Cardiac muscle cell (in vitro differentiated cells and primary cell): ENCODE measurements around the gene CTNND2. TPM values are rescaled to one million over a fixed set of nuclear protein-coding genes. Genes with fewer than 3 reads are reported as not detected.

Experiments used
- DNase-seq, 2 donors: peaks; one replicate each; pipeline versions ENCODE4 v3.0.0 to v3.0.0-alpha.2; 2010 to 2017; ENCODE audit warnings: low read depth in 1 of 2, low spot score in 1 of 2
- H3K27ac ChIP-seq: fragments of 200-600 bp; sonication (generic); 2 replicates; pipeline ENCODE4 v1.5.1; 2016
- H3K27me3 ChIP-seq: fragments of 200-600 bp; sonication (generic); 2 replicates; pipeline ENCODE4 v1.6.0; 2016; ENCODE audit warnings: control low read depth
- H3K36me3 ChIP-seq: fragments of 200-600 bp; sonication (generic); 2 replicates; pipeline ENCODE4 v1.5.1; 2016; ENCODE audit warnings: control low read depth
- H3K4me1 ChIP-seq: fragments of 200-600 bp; sonication (generic); 2 replicates; pipeline ENCODE4 v1.8.1; 2017; ENCODE audit warnings: low read depth, mild to moderate bottlenecking, mixed run types
- H3K4me3 ChIP-seq: fragments of 200-600 bp; sonication (generic); 2 replicates; pipeline ENCODE4 v1.5.1; 2016; ENCODE audit warnings: mild to moderate bottlenecking
- H3K9me3 ChIP-seq: fragments of 200-600 bp; sonication (generic); 2 replicates; pipeline ENCODE4 v1.5.1; 2017; ENCODE audit warnings: low read depth, mild to moderate bottlenecking, control low read depth
- CTCF ChIP-seq: IDR thresholded peaks from 2 replicates; pipeline ENCODE4 v1.5.1; 2012; ENCODE audit warnings: low read depth, mild to moderate bottlenecking, low read length
- polyA plus RNA-seq: library from polyadenylated mRNA; unstranded; fragments of >200 nt; fragmentation: Nextera tagmentation; extraction: Ambion mirVana; gene quantifications from 2 replicates; pipeline ENCODE4 v1.2.1, GENCODE V29; 2016
- total RNA-seq: library from RNA; depleted of rRNA; stranded (reverse); fragments of >200 nt; gene quantifications from 2 replicates; pipeline ENCODE4 v1.2.3, GENCODE V29; 2016

CTNND2 gene
- total and polyA plus RNA-seq, 2 experiments from 2014 or later: 11.0 to 12.7 TPM

- no peak overlapping the region for H3K4me3 ChIP-seq
- H3K9me3 ChIP-seq: no peaks in the 10 kb centered on the region
- H3K4me1 ChIP-seq: no peaks in the 10 kb centered on the region
- DNase-seq: no peak
- no peaks in the 10 kb centered on the region for H3K36me3 ChIP-seq
- no peaks in the 10 kb centered on the region for H3K27me3 ChIP-seq
- H3K27ac ChIP-seq: no peak overlapping the region
- no peak for TF ChIP-seq CTCF
These were observed 592.5 kb downstream of the CTNND2 start for GRCh38 chr5:11311731-11312130.

- Histone ChIP-seq H3K4me3 (no peak overlapping the region), H3K27me3 (no peaks in the 10 kb centered on the region), H3K27ac (no peak overlapping the region), H3K4me1 (no peaks in the 10 kb centered on the region), H3K9me3 (no peaks in the 10 kb centered on the region), H3K36me3 (no peaks in the 10 kb centered on the region)
- TF ChIP-seq CTCF: no peak
- no peak for DNase-seq
These were observed 593.0 kb downstream of the CTNND2 start for GRCh38 chr5:11311272-11311671.

GRCh38 chr5:11310158-11310557 is 594.1 kb downstream of the CTNND2 start:
- no peak overlapping the region for H3K27ac ChIP-seq
- H3K4me3 ChIP-seq: no peak overlapping the region
- TF ChIP-seq CTCF: no peak
- H3K4me1 ChIP-seq: no peaks in the 10 kb centered on the region
- no peaks in the 10 kb centered on the region for H3K36me3 ChIP-seq
- H3K27me3 ChIP-seq: no peaks in the 10 kb centered on the region
- H3K9me3 ChIP-seq: no peaks in the 10 kb centered on the region
- no peak for DNase-seq

GRCh38 chr5:11306365-11306764 is 597.9 kb downstream of the CTNND2 start:
- no peaks in the 10 kb centered on the region for H3K27me3 ChIP-seq
- no peak for DNase-seq

DNA sequence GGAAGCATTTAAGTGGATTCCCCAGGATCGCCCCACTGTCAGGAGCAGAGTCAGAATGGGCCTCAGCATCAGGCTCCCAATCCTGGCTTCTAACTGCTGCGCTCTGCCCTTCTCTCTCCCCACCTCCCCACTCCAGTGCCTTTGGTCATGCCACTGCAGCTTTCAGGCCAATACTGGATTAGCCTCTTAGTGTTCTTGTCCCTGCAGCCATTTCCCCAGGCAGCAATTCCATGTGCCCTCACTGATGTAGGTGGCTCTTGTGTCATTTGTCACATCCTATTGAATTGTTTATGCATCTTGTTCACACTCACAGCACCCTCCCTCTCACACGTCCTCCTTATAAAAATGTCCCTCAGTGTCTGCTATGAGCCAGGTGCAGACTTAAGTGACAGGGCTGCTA is 599.0 kb downstream of the CTNND2 start:
- no peaks in the 10 kb centered on the region for H3K36me3 ChIP-seq
- no peaks in the 10 kb centered on the region for H3K9me3 ChIP-seq
- no peak for TF ChIP-seq CTCF
- H3K4me1 ChIP-seq: no peaks in the 10 kb centered on the region
- no peak for DNase-seq
- no peaks in the 10 kb centered on the region for H3K27me3 ChIP-seq
- H3K27ac ChIP-seq: no peak overlapping the region
- no peak overlapping the region for H3K4me3 ChIP-seq

More at GRCh38 chr5:11306365-11306764, 597.9 kb downstream of the CTNND2 start:
- TF ChIP-seq CTCF: no peak
- Histone ChIP-seq H3K4me3 (no peak overlapping the region), H3K36me3 (no peaks in the 10 kb centered on the region), H3K9me3 (no peaks in the 10 kb centered on the region), H3K4me1 (no peaks in the 10 kb centered on the region), H3K27ac (no peak overlapping the region)

GRCh38 chr5:11304641-11305040 is 599.6 kb downstream of the CTNND2 start:
- DNase-seq: no peak
- Histone ChIP-seq H3K36me3 (no peaks in the 10 kb centered on the region), H3K27ac (no peak overlapping the region), H3K4me1 (no peaks in the 10 kb centered on the region), H3K27me3 (no peaks in the 10 kb centered on the region), H3K9me3 (no peaks in the 10 kb centered on the region), H3K4me3 (no peak overlapping the region)
- no peak for TF ChIP-seq CTCF
